NT2/D1 (cell line): ENCODE results near the gene GUCY1A1.

Experiments used
- DNase-seq: peaks from one replicate; pipeline ENCODE4 v3.0.0-alpha.2; 2011; ENCODE audit warnings: low read depth, low spot score
- H3K27me3 ChIP-seq: 2 replicates; pipeline ENCODE4 v1.6.0; 2011; ENCODE audit warnings: mild to moderate bottlenecking; ENCODE audit not compliant: insufficient read length, insufficient read depth
- H3K36me3 ChIP-seq: 2 replicates; pipeline ENCODE4 v1.6.1; 2011; ENCODE audit warnings: mild to moderate bottlenecking, low read length, mixed read lengths; ENCODE audit not compliant: insufficient read depth, insufficient read length
- H3K4me1 ChIP-seq: 2 replicates; pipeline ENCODE4 v1.5.1; 2011; ENCODE audit not compliant: insufficient read depth, insufficient read length
- H3K4me3 ChIP-seq: 2 replicates; pipeline ENCODE4 v1.5.1; 2011; ENCODE audit warnings: low read depth; ENCODE audit not compliant: insufficient read length
- H3K9ac ChIP-seq: 2 replicates; pipeline ENCODE4 v1.6.0; 2011; ENCODE audit warnings: low read depth; ENCODE audit not compliant: insufficient read length
- H3K9me3 ChIP-seq: 2 replicates; pipeline ENCODE4 v1.5.1; 2011; ENCODE audit warnings: mild to moderate bottlenecking, low read length; ENCODE audit not compliant: insufficient read depth
- SUZ12 ChIP-seq: IDR thresholded peaks from 2 replicates; pipeline ENCODE4 v1.6.1; 2011; ENCODE audit not compliant: insufficient read length, insufficient read depth; ENCODE audit errors: extremely low read depth
- YY1 ChIP-seq: IDR thresholded peaks from 2 replicates; pipeline ENCODE4 v1.6.1; 2011; ENCODE audit not compliant: insufficient read length, insufficient read depth
- ZNF274 ChIP-seq: IDR thresholded peaks from 2 replicates; pipeline ENCODE4 v1.6.1; 2011; ENCODE audit warnings: mild to moderate bottlenecking, low read depth, low read length

The GUCY1A1 gene

GRCh38 chr4:155693015-155693663 is 26.5 kb downstream of the GUCY1A1 start:
- Histone ChIP-seq H3K36me3 (no peaks in the 10 kb centered on the region), H3K4me3 (no peak overlapping the region), H3K9me3 (no peaks in the 10 kb centered on the region), H3K4me1 (no peaks in the 10 kb centered on the region), H3K27me3 (no peaks in the 10 kb centered on the region), H3K9ac (no peak overlapping the region)
- TF ChIP-seq SUZ12 (no peak), YY1 (no peak), ZNF274 (no peak)
- no peak for DNase-seq

- H3K4me3 ChIP-seq: no peak overlapping the region
- H3K4me1 ChIP-seq: no peaks in the 10 kb centered on the region
- no peak for TF ChIP-seq ZNF274
- TF ChIP-seq SUZ12: no peak
- no peak for TF ChIP-seq YY1
- no peak for DNase-seq
- H3K9ac ChIP-seq: no peak overlapping the region
- H3K27me3 ChIP-seq: no peaks in the 10 kb centered on the region
- no peaks in the 10 kb centered on the region for H3K9me3 ChIP-seq
- H3K36me3 ChIP-seq: no peaks in the 10 kb centered on the region
Observed at GRCh38 chr4:155694100-155694785, 27.6 kb downstream of the GUCY1A1 start.

- Histone ChIP-seq H3K27me3 (no peaks in the 10 kb centered on the region), H3K9me3 (no peaks in the 10 kb centered on the region), H3K4me3 (no peak overlapping the region), H3K4me1 (no peaks in the 10 kb centered on the region), H3K36me3 (no peaks in the 10 kb centered on the region), H3K9ac (no peak overlapping the region)
- TF ChIP-seq ZNF274: no peak
- TF ChIP-seq YY1: no peak
- TF ChIP-seq SUZ12: no peak
- no peak for DNase-seq
Observed at GRCh38 chr4:155696226-155696625, 29.6 kb downstream of the GUCY1A1 start.

- Histone ChIP-seq H3K4me1 (no peaks in the 10 kb centered on the region), H3K4me3 (no peak overlapping the region), H3K27me3 (no peaks in the 10 kb centered on the region), H3K9ac (no peak overlapping the region), H3K36me3 (no peaks in the 10 kb centered on the region), H3K9me3 (no peaks in the 10 kb centered on the region)
- TF ChIP-seq ZNF274 (no peak), YY1 (no peak), SUZ12 (no peak)
- DNase-seq: no peak
Observed at GRCh38 chr4:155696726-155697125, 30.1 kb downstream of the GUCY1A1 start.

- no peaks in the 10 kb centered on the region for H3K4me1 ChIP-seq
- no peak for DNase-seq
- no peaks in the 10 kb centered on the region for H3K36me3 ChIP-seq
- TF ChIP-seq YY1: no peak
- TF ChIP-seq SUZ12: no peak
- TF ChIP-seq ZNF274: no peak
- H3K9ac ChIP-seq: no peak overlapping the region
- no peaks in the 10 kb centered on the region for H3K9me3 ChIP-seq
- H3K27me3 ChIP-seq: no peaks in the 10 kb centered on the region
- no peak overlapping the region for H3K4me3 ChIP-seq
Observed at GRCh38 chr4:155701827-155702226, 35.2 kb downstream of the GUCY1A1 start.

- Histone ChIP-seq H3K4me1 (no peaks in the 10 kb centered on the region), H3K27me3 (no peaks in the 10 kb centered on the region), H3K4me3 (no peak overlapping the region), H3K9me3 (no peaks in the 10 kb centered on the region), H3K36me3 (no peaks in the 10 kb centered on the region), H3K9ac (no peak overlapping the region)
- DNase-seq: no peak
- TF ChIP-seq SUZ12 (no peak), YY1 (no peak), ZNF274 (no peak)
Observed at GRCh38 chr4:155703486-155704247, 37.0 kb downstream of the GUCY1A1 start.
